HEK293T (cell line): ENCODE measurements around the gene CCDC88C.
"Not testable (repeated sequence)": the region's sequence is repeated elsewhere in the genome, so short reads cannot be mapped to it uniquely, and the experiment has no call there.

Experiments
- CTCF ChIA-PET: fragments of 350-600 bp; formaldehyde crosslinking; extraction: SDS; loops from one replicate; lab custom pipeline; 2021; ENCODE audit warnings: antibody characterized with exemption, inconsistent platforms; lab: Yijun Ruan, JAX
- POLR2A ChIA-PET: fragments of 350-600 bp; formaldehyde crosslinking; extraction: SDS; loops from one replicate; lab custom pipeline; 2020; ENCODE audit warnings: antibody characterized with exemption, inconsistent platforms; lab: Yijun Ruan, JAX
- DNase-seq: peaks from one replicate; pipeline ENCODE4 v3.0.0; 2012; ENCODE audit warnings: mixed read lengths; ENCODE audit errors: extremely low spot score
- ARNT ChIP-seq: fragments of 450-650 bp; IDR thresholded peaks from 2 replicates; pipeline ENCODE4 v1.6.1; 2017; ENCODE audit warnings: mild to moderate bottlenecking
- BHLHE40 ChIP-seq: fragments of 450-650 bp; IDR thresholded peaks from 2 replicates; pipeline ENCODE4 v1.6.1; 2016; ENCODE audit warnings: mild to moderate bottlenecking, moderate library complexity, borderline replicate concordance
- CTBP1 ChIP-seq: fragments of 450-650 bp; IDR thresholded peaks from 2 replicates; pipeline ENCODE4 v1.6.1; 2016; ENCODE audit warnings: borderline replicate concordance
- FOXA1 ChIP-seq: fragments of 450-650 bp; IDR thresholded peaks from 2 replicates; pipeline ENCODE4 v1.6.1; 2016; ENCODE audit warnings: mild to moderate bottlenecking
- FOXK2 ChIP-seq: fragments of 450-650 bp; IDR thresholded peaks from 2 replicates; pipeline ENCODE4 v1.6.1; 2016; ENCODE audit warnings: mild to moderate bottlenecking
- FOXM1 ChIP-seq: fragments of 450-650 bp; IDR thresholded peaks from 2 replicates; pipeline ENCODE4 v1.6.1; 2017; ENCODE audit warnings: mild to moderate bottlenecking, borderline replicate concordance
- HDGF ChIP-seq: fragments of 450-650 bp; IDR thresholded peaks from 2 replicates; pipeline ENCODE4 v1.6.1; 2017; ENCODE audit warnings: antibody characterized with exemption, borderline replicate concordance
- L3MBTL2 ChIP-seq: fragments of 450-650 bp; conservative IDR thresholded peaks from 2 replicates; pipeline ENCODE4 v1.6.1; 2016; ENCODE audit warnings: mild to moderate bottlenecking
- NFRKB ChIP-seq: fragments of 450-650 bp; IDR thresholded peaks from 2 replicates; pipeline ENCODE4 v1.6.1; 2016; ENCODE audit warnings: mild to moderate bottlenecking, moderate library complexity
- PKNOX1 ChIP-seq: fragments of 450-650 bp; IDR thresholded peaks from 2 replicates; pipeline ENCODE4 v1.6.1; 2016
- SP1 ChIP-seq: fragments of 450-650 bp; IDR thresholded peaks from 2 replicates; pipeline ENCODE4 v1.6.1; 2017
- SUZ12 ChIP-seq: fragments of 450-650 bp; IDR thresholded peaks from 2 replicates; pipeline ENCODE4 v1.6.1; 2016; ENCODE audit warnings: mild to moderate bottlenecking
- TARDBP ChIP-seq: fragments of 450-650 bp; IDR thresholded peaks from 2 replicates; pipeline ENCODE4 v1.6.1; 2016
- ZNF384 ChIP-seq: fragments of 450-650 bp; IDR thresholded peaks from 2 replicates; pipeline ENCODE4 v1.6.1; 2016

Gene CCDC88C

GRCh38 chr14:91252871-91253794 lies 164.5 kb downstream of the CCDC88C start:
- ChIA-PET POLR2A (interaction anchor here (0.6 kb wide), 1 partner anchor 1470 kb away, joined by 3 read pairs; no protein-coding TSS in a partner anchor), CTCF (interaction anchor here (0.6 to 0.8 kb wide), 6 partner anchors 10 to 1312 kb away, joined by 3 to 9 read pairs (median 4); no protein-coding TSS in a partner anchor)
- no peak for TF ChIP-seq BHLHE40
- 0 out of 2 replicates have a peak, but pooled peaks have one; percentile 28 for TF ChIP-seq HDGF

GRCh38 chr14:91250912-91251311 lies 166.7 kb downstream of the CCDC88C start:
- no peak for DNase-seq
- ChIA-PET POLR2A (no interaction called here), CTCF (no interaction called here)
- TF ChIP-seq CTBP1 (no peak), FOXK2 (no peak)

More at GRCh38 chr14:91252871-91253794, 164.5 kb downstream of the CCDC88C start:
- DNase-seq: peak; percentile 57

GRCh38 chr14:91249841-91250616 lies 167.6 kb downstream of the CCDC88C start:
- CTCF ChIA-PET: interaction anchor here (0.6 to 0.7 kb wide), 2 partner anchors 31 to 55 kb away, joined by 3 read pairs; no protein-coding TSS in a partner anchor
- no peak for DNase-seq
- POLR2A ChIA-PET: no interaction called here
- TF ChIP-seq ARNT (no peak), PKNOX1 (no peak), FOXA1 (no peak), SP1 (no peak), FOXK2 (no peak), FOXM1 (no peak), TARDBP (no peak), L3MBTL2 (no peak), BHLHE40 (no peak)

- TF ChIP-seq FOXM1: no peak
- no peak for TF ChIP-seq FOXK2
- no peak for TF ChIP-seq NFRKB
- no peak for TF ChIP-seq L3MBTL2
- TF ChIP-seq BHLHE40: no peak
- TF ChIP-seq ARNT: no peak
- no peak for TF ChIP-seq SUZ12
- TF ChIP-seq FOXA1: no peak
- TF ChIP-seq HDGF: no peak
- no peak for TF ChIP-seq ZNF384
- TF ChIP-seq SP1: no peak
- no peak for TF ChIP-seq PKNOX1
- TF ChIP-seq CTBP1: no peak
- no peak for TF ChIP-seq TARDBP
- POLR2A ChIA-PET: no interaction called here
- CTCF ChIA-PET: interaction anchor here (0.7 to 1.4 kb wide), 2 partner anchors 69 to 324 kb away, joined by 4 read pairs; no protein-coding TSS in a partner anchor
- no peak for DNase-seq
Measured at GRCh38 chr14:91246051-91246852, 171.4 kb downstream of the CCDC88C start.

DNA sequence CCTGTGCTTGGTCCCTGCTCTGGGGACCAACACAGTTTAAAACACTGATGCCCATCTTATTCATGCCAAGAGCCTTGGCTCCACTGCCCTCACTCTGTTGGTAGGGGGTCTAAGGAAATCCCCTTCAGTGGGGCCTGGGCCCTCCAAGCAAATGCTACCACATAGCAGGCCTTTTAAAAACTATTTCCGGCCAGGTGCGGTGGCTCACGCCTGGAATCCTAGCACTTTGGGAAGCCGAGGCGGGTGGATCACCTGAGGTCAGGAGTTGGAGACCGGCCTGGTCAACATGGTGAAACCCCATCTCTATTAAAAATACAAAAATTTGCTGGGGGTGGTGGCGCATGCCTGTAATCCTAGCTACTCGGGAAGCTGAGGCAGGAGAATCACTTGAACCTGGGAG lies 172.0 kb downstream of the CCDC88C start:
- DNase-seq, CTCF ChIA-PET, POLR2A ChIA-PET: not testable (repeated sequence)

DNA sequence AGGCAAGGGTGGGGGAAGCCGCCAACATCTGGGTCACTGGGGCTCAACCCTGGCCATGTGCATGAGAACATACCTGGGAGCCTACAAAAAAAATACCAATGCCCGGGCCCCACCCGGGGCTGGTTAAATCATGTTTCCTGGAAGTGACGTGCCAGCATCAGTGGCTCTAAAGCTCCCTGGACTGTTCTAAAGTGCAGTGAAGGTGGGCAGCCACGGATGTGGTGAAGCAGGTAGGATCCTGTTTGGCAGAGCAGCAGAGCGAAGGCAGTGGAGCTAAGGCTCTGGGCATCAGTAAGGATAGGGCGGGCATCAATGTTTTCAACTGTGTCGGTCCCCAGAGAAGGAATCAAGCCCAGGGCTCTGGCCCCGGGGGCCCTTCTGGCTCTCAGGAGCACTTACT lies 172.6 kb downstream of the CCDC88C start:
- no peak for DNase-seq
- ChIA-PET CTCF (no interaction called here), POLR2A (no interaction called here)
- TF ChIP-seq FOXM1: no peak

GRCh38 chr14:91244501-91244901 lies 173.1 kb downstream of the CCDC88C start, which contains the start of gene GPR68:
GPR68 (minus strand) TSS chr14:91244704; CDS start chr14:91235050, 9,654 bp downstream.
- TF ChIP-seq ZNF384: no peak
- POLR2A ChIA-PET: no interaction called here

More at GRCh38 chr14:91244501-91244901, 173.1 kb downstream of the CCDC88C start, which contains the start of gene GPR68:
- no peak for DNase-seq
- CTCF ChIA-PET: no interaction called here
